ENCODE measurements around the gene IL37.

DNA sequence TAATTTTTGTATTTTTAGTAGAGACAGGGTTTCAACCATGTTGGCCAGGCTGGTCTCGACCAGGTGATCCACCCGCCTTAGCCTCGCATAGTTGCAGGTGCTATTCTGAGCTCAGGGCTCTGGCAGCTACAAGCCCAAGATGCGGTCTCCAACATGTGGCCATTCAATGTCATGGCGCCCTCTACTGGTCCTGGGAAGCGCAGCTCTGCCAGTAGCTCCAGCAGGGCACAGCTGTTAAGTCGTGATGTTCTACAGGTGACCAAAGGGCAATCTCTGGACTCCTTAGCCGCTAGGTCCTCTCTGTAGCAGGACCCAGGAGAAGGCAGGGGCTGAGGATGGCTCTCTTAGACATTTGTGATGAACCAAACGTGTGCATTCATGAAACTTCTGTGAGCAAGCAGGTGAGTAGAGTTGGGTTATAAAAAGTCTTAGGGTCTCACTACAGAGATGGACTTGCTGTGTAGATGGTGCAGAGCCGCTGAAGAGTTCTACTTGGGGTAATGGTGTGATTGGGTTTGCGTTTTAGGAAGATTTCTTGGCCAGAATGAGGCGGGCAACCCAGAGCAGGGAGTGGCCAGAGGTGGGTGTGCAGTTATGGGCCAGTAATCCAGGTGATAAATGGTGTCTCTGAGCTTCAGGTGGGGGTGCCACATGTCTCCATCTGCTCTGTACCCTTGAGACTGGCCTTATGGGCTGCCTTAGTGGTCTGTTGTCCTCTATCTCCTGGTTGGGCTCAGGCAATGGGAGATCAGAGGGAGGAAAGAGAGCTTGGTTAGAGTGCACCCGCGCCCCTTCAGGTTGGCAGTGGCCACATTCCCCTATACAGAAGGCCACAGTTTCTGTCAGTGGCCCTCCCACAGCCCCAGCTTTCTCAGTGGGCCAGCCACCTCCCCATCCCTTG, 31.0 kb downstream of the IL37 start:
- TF ChIP-seq EZH2phosphoT487 (IDR thresholded peaks at IDR 0.05; ENCODE audit: insufficient read depth, low read depth) (no peak), EZH2 (IDR thresholded peaks at IDR 0.05; ENCODE audit: insufficient read depth, poor library complexity, severe bottlenecking) (no peak)

Measured in GM23248 (cell line).